Umbilical cord (tissue), 2 donors: ENCODE data around the gene C14orf132. TPM values are rescaled to one million over a fixed set of nuclear protein-coding genes. Genes with fewer than 3 reads are reported as not detected.
A peak's percentile ranks its signal among the peaks of the same experiment; 100 is the strongest.
"Not testable (repeated sequence)": the region's sequence is repeated elsewhere in the genome, so short reads cannot be mapped to it uniquely, and the experiment has no call there.

ENCODE experiments used
- DNase-seq: peaks from one replicate; pipeline ENCODE4 v3.0.0-alpha.2; 2015; ENCODE audit warnings: low spot score
- total RNA-seq: library from RNA; depleted of rRNA; stranded (reverse); fragments of >200 nt; gene quantifications from one replicate; pipeline ENCODE4 v1.2.3, GENCODE V29; 2014; ENCODE audit warnings: low replicate concordance; ENCODE audit not compliant: insufficient read depth

Gene C14orf132
- total RNA-seq, result 15.2 TPM

GRCh38 chr14:96038920-96039632, at the start of gene C14orf132:
TSS of gene C14orf132 (plus strand) at chr14:96039362. CDS start at chr14:96039501, 139 bp downstream.
- peak; percentile 75 for DNase-seq

DNA sequence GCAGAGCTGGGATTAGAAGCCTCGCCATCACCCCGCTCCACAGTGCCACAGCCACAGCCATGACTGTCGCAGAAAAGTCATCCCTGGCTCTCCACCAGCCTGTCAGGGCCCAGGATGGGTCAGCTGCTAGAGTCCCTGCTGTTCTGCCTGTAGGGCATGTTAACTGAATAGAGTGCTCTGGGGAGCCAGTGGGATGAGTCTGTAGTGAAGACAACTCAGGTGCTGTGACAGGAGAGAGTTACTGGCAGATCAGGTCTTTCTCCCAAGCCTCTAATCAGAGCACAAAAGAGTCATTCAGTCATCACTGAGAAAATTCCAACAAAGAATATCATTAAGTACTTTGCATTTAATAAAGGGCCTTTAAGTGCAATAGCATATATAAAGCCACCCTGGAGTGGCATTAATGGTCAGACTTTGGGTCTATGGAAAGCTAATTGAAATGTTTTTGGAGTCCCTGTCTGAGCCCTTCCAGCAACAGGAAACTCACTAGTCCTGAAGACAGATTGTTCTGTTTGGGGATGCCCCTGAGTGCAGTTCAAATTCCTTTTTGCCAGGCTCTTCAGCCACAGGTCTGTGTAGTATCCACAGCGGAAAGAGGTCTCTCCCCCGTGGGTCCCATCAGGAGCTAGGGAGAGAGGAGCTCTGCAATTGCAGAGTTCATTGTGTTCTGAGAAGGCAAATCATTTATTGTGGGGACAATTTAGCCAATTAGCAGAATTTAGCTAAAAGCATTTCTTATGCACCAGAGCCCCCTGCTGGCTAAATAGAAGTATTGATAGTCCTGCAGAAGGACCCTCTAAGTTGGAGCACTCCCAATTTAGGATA, 45.2 kb upstream of the C14orf132 start:
- peak; percentile 43 for DNase-seq

GRCh38 chr14:95994593-95994928, 44.6 kb upstream of the C14orf132 start:
- no peak for DNase-seq

GRCh38 chr14:95998656-95999055, 40.5 kb upstream of the C14orf132 start:
- peak; percentile 52 for DNase-seq

GRCh38 chr14:96001866-96002497, 37.2 kb upstream of the C14orf132 start:
- DNase-seq, result peak; percentile 55

GRCh38 chr14:96002498-96002884, 36.7 kb upstream of the C14orf132 start:
- DNase-seq, result no peak

- no peak for DNase-seq
These were observed 28.0 kb upstream of the C14orf132 start for GRCh38 chr14:96011131-96011530.

- no peak for DNase-seq
These were observed 27.6 kb upstream of the C14orf132 start for GRCh38 chr14:96011607-96012006.

DNA sequence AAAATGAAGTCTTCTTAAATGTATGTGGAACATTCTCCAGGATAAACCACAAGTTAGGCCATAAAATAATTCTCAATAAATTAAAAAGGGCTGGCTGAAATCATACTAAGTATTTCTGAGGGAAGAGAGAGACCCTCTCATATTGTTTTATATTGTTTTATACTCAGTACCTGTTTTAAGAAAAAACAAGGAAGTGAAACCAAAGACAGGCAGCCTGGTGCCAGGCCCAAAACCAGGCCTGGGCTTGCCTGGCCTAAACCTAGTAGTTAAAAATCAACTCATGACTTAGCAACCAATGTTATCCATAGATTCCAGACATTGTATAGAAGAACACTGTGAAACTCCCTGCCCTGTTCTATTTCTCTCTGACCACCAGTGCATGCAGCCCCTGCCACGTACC, 26.4 kb upstream of the C14orf132 start:
- DNase-seq, result not testable (repeated sequence)

DNA sequence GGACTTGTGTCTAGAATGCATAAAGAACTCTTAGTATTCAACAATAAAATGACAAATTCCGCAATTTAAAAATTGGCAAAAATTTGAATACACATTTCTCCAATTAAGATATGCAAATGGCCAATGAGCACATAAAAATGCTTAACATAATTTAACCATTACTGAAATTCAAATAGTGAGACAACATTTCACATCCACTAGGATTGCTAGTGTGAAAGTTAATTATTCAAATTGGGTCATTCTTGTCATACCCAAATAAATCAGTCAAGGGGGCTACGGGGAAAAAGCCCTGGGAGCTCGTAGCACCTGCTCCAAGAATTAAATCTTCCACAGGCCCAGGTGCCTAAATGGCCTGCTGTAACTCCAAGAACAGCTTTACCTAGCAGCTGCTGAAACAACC, 25.0 kb upstream of the C14orf132 start:
- DNase-seq, result no peak

DNA sequence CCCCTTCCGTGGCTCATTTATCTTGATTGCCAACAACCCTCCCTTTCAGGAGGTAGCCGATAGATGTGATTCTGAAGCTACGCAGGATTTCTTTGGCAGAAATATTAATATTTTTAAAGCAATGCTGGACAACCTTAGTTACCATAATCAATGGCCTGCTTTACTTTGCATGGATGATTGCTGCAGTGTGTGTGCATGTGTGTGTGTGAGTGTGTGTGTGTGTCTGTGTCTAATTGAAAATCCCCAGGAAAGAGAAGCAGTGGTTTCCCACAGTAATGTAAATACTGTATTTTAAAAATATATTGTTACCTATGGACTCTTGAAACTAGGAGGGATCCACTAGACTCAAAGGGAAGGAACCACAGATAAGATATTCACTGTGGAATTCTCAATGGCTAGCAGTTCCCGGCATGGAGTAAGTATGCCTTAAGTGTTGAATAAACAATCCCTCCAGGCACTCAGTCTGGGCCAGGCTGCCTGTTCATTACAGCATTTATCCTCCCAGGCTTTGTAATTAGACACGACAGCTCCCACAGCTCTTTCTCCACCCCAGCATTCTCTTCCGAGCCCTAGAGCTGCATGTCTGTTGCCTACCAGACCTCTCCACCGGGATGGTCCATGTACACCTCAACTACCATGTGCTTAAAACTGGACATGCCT, 22.5 kb upstream of the C14orf132 start:
- DNase-seq, result no peak

DNA sequence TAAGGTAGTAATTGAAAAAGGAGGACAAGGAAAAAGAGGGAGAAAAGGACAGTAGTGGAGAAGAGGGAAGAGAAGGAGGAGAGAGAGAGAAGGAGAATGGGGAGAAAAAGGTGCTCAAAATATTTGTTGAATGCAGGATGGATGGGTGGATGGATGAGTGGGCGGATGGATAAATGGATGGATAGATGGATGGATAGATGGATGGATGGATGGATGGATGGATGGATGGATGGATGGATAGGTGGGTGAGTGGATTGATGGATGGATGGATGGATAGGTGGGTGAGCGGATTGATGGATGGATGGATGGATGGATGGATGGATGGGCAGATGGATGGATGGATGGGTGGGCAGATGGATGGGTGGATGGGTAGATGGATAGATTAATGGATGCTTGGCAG, 21.3 kb upstream of the C14orf132 start:
- DNase-seq, result no peak

DNA sequence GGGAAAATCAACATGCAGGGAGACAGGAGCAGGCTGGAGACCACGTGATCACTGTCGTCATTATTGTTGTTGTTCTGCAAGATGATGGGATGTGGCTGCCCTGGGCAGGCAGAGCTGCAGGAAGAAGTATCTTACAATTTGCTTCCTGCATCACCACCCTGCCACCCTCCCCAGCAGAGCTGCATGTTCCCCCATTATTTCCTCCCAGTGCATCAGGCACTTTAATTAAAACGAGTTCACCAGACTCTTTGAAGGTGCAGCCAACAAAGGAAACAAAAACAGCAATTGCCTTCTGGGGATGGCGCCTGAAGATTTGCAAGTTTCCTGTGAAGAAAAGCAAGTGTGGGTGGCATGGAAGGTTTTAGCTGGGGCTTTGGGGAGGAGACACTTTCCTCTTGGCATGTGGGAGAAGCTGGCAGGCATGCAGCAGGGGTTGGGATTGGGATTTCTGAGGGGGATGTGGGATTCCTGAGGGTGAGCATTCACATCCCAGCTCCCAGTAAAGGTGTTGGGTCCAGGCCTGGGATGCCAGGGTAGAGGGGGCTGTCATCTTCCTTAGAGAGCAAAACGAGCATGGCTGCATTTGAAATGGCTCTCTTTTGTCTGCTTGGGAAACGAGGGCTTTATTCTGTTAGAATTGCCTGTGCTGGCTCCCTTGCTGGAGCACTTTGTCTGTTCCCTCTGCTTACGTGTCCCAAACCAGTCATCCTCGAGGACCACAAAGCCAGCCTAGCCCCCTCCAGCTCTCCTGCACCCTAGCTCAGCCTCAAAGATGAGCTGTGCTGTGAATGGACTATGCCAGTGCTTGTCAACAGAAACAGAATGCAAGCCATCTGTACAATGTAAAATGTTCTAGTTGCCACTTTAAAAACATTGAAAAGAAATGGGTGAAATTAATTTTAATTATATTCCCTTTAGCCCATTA, 11.5 kb upstream of the C14orf132 start:
- DNase-seq, result no peak

- DNase-seq, result no peak
These were observed 10.0 kb upstream of the C14orf132 start for GRCh38 chr14:96029089-96029645.

DNA sequence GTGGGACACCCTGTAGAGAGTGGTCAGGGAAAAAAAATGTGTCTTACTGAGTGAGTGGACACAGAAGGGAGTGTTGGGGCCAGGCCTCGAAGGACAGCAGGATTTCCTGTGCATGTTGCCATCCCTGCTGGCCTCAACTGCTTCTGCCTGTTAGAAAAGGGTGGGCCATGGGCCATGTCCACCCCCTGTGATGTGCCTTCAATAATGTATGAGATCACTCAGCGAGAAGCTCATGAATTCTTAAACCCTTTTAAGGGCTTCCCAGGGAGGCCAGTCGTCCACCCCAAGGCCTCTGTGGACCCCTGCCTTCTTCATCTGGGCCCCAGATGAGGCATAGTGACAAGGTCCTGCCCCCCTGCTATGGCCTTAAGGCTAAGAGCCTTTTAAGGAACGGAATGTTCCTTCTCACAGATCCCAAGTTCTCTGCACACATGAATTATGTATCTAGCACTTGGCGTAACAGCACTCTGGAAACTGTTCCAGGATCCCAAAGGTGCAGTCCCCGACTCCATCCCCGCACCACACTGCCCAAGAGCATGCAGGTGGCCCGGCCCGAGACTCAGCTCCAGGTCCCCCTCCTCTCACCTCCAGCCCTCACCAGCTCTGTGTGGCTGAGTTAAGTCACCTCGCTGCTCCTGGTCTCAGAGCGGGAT, 8.9 kb upstream of the C14orf132 start:
- no peak for DNase-seq

GRCh38 chr14:96031691-96032090, 7.5 kb upstream of the C14orf132 start:
- DNase-seq, result no peak

DNA sequence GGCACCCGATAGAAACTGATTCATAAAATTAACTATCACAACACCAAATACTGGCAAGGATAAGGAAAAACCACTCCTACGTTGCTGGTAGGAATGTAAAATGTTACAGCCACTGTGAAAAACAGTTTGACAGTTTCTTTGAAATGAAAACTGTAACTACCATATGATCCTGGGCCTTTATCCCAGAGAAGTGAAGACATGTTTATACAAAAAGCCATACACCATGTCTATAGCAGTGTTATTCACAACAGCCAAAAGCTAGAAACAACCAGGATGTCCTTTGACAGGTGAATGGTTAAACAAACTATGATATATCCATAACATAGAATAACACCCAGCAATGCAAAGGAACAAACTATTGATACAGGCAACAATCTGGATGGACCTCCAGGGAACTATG, 3.7 kb upstream of the C14orf132 start:
- DNase-seq, result no peak

DNA sequence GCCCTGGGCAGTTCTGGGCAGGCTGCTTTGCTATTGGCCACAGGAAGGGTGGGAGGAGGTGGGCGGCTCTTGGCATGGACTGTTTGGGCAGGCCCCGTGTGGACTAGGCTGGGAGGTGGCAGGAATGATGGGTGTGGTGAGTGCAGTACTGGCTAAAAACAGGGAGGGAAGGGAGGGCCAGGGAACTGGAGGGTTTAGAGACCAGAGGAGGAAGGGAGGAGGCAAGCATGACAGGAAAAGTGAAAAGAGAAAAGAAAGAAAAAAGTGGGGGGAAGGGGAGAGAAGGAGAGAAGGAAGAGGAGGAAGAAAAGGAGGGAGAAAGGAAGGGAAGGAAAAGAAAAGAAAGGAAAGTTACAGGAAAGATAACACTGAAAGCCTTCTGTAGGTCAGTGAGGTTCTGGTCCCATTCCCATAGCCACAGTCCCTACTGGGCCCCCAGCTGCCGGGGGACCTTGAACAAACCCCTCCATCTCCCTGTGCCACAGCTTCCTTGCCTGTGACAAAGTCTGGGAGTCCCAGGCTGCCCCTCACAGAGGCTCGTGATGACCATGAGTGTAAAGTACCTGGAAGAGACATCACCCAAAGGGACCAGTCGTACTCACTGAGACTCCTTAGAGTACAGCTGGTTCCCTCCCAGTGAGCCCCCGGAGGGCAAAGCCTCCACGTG, 1.1 kb upstream of the C14orf132 start:
- peak; percentile 76 for DNase-seq

DNA sequence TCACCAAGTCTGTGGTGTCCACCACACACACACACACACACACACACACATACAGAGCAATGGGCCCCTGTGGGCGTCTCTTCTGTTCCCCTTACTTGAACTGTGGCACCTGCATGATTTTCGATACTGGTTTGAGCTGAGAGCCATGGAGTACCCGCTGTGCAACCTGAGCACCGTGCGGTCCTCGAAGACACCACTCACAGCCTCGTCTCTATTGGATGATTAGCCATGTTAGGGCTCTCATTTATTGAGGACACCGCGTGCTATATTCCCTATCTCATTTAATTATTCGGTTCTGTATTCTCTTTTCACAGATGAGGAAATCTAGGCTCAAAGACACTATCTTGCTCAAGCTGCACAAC, 623 bp upstream of the C14orf132 start:
- DNase-seq, result no peak
